PC-3 (cell line): Measurements from ENCODE around the gene ARHGEF35. TPM values are rescaled to one million over a fixed set of nuclear protein-coding genes. Genes with fewer than 3 reads are reported as not detected.
"Not testable (repeated sequence)": the region's sequence is repeated elsewhere in the genome, so short reads cannot be mapped to it uniquely, and the experiment has no call there.

Source experiments
- ATAC-seq: fragments of 200-7000 bp; cut with Tn5 transposase; 2 replicates; pipeline ENCODE4 v1.9.1; 2020; ENCODE audit warnings: mild to moderate bottlenecking, moderate library complexity
- BruUV-seq: library from RNA; stranded (reverse); fragments of 400-500 nt; replicated peaks from 2 replicates; lab custom pipeline; 2021; lab: Mats Ljungman, UMichigan
- CTCF ChIA-PET: fragments of 300-600 bp; sonication (Branson Sonifier 250); formaldehyde crosslinking; loops from one replicate; lab custom pipeline; 2022; ENCODE audit warnings: antibody characterized with exemption; lab: Charles Lee
- POLR2A ChIA-PET: fragments of 300-600 bp; sonication (Branson Sonifier 250); formaldehyde crosslinking; loops from one replicate; lab custom pipeline; 2022; ENCODE audit warnings: antibody characterized with exemption; ENCODE audit not compliant: unreplicated experiment; lab: Charles Lee
- DNase-seq: peaks from one replicate; pipeline ENCODE4 v3.0.0-alpha.2; 2015
- H2AFZ ChIP-seq: fragments of 300-600 bp; sonication (generic); 2 replicates; pipeline ENCODE4 v1.6.0; 2016; ENCODE audit warnings: antibody characterized with exemption, low read length
- H3F3A ChIP-seq: fragments of 300-600 bp; sonication (generic); one replicate; pipeline ENCODE4 v1.6.0; 2017; ENCODE audit warnings: antibody characterized with exemption, low read length, control low read depth, mild to moderate bottlenecking; ENCODE audit not compliant: unreplicated experiment
- H3K27ac ChIP-seq: fragments of 300-600 bp; sonication (generic); 2 replicates; pipeline ENCODE4 v1.5.1; 2016; ENCODE audit warnings: mild to moderate bottlenecking, low read length
- H3K27me3 ChIP-seq: fragments of 300-600 bp; sonication (generic); 2 replicates; pipeline ENCODE4 v1.6.1; 2016; ENCODE audit warnings: low read length, mixed read lengths
- H3K36me3 ChIP-seq: fragments of 300-600 bp; sonication (generic); 2 replicates; pipeline ENCODE4 v1.6.1; 2016; ENCODE audit warnings: low read depth, mixed run types, low read length, mixed read lengths
- H3K4me1 ChIP-seq: fragments of 300-600 bp; sonication (generic); 2 replicates; pipeline ENCODE4 v1.5.1; 2016; ENCODE audit warnings: low read length; ENCODE audit not compliant: insufficient read depth
- H3K4me2 ChIP-seq: fragments of 300-600 bp; sonication (generic); 2 replicates; pipeline ENCODE4 v1.6.0; 2016; ENCODE audit warnings: low read length
- H3K4me3 ChIP-seq: fragments of 300-600 bp; sonication (generic); 2 replicates; pipeline ENCODE4 v1.5.1; 2016; ENCODE audit warnings: mild to moderate bottlenecking, low read length, mixed read lengths
- H3K79me2 ChIP-seq: fragments of 300-600 bp; sonication (generic); 2 replicates; pipeline ENCODE4 v1.6.1; 2017; ENCODE audit warnings: low read length, mixed read lengths
- H3K9ac ChIP-seq: fragments of 300-600 bp; sonication (generic); 2 replicates; pipeline ENCODE4 v1.6.0; 2016; ENCODE audit warnings: mild to moderate bottlenecking, low read length
- H3K9me2 ChIP-seq: fragments of 300-600 bp; sonication (generic); replicated peaks from 2 replicates; pipeline ENCODE4 v1.6.1; 2016; ENCODE audit warnings: mixed run types, low read length, mixed read lengths
- H3K9me3 ChIP-seq: fragments of 300-600 bp; sonication (generic); 2 replicates; pipeline ENCODE4 v1.6.1; 2016; ENCODE audit warnings: low read length, mixed read lengths
- H4K20me1 ChIP-seq: fragments of 300-600 bp; sonication (generic); 2 replicates; pipeline ENCODE4 v1.6.1; 2016; ENCODE audit warnings: low read length, mixed read lengths
- intact Hi-C: fragments of 100-400 bp; cut with micrococcal nuclease; formaldehyde crosslinking; loops from 2 replicates; pipeline ENCODE4 v1.9.0; 2023
- total RNA-seq: library from RNA; depleted of rRNA; stranded (reverse); fragments of >200 nt; gene quantifications from 2 replicates; pipeline ENCODE4 v1.2.3, GENCODE V29; 2014

ARHGEF35 gene
- total RNA-seq, 1 experiment from 2014 or later, result 10.8 TPM

- H3K9me2 ChIP-seq, ATAC-seq, H3K79me2 ChIP-seq, H3K9me3 ChIP-seq, H3K27ac ChIP-seq, H3K27me3 ChIP-seq, H2AFZ ChIP-seq, H3K9ac ChIP-seq, H3F3A ChIP-seq, H3K4me3 ChIP-seq, H4K20me1 ChIP-seq, CTCF ChIA-PET, H3K4me2 ChIP-seq, H3K36me3 ChIP-seq, BruUV-seq, H3K4me1 ChIP-seq, intact Hi-C loops, DNase-seq, POLR2A ChIA-PET: not testable (repeated sequence)
These were observed 33.2 kb upstream of the ARHGEF35 start for GRCh38 chr7:144228810-144229209.

GRCh38 chr7:144226866-144227265, 31.2 kb upstream of the ARHGEF35 start:
- CTCF ChIA-PET, H3K36me3 ChIP-seq, H3K4me2 ChIP-seq, H3K9me2 ChIP-seq, H4K20me1 ChIP-seq, H3K27ac ChIP-seq, H3K79me2 ChIP-seq, H3F3A ChIP-seq, H3K4me3 ChIP-seq, H3K9ac ChIP-seq, POLR2A ChIA-PET, DNase-seq, H3K9me3 ChIP-seq, BruUV-seq, ATAC-seq, H3K27me3 ChIP-seq, H3K4me1 ChIP-seq, intact Hi-C loops, H2AFZ ChIP-seq: not testable (repeated sequence)

GRCh38 chr7:144223675-144224074, 28.0 kb upstream of the ARHGEF35 start:
- POLR2A ChIA-PET, CTCF ChIA-PET: not testable (repeated sequence)

GRCh38 chr7:144220531-144220930, 24.9 kb upstream of the ARHGEF35 start:
- H3K27me3 ChIP-seq, H3K36me3 ChIP-seq, H3K9me2 ChIP-seq, POLR2A ChIA-PET, H3K9ac ChIP-seq, H3K9me3 ChIP-seq, H4K20me1 ChIP-seq, H3K4me1 ChIP-seq, CTCF ChIA-PET, intact Hi-C loops, H3K4me2 ChIP-seq, BruUV-seq, H3K4me3 ChIP-seq, DNase-seq, H3F3A ChIP-seq, H3K79me2 ChIP-seq, H2AFZ ChIP-seq, H3K27ac ChIP-seq: not testable (repeated sequence)
- peak; percentile 75 for ATAC-seq

More at GRCh38 chr7:144223675-144224074, 28.0 kb upstream of the ARHGEF35 start:
- BruUV-seq, H3K79me2 ChIP-seq, H3K36me3 ChIP-seq, H4K20me1 ChIP-seq, H3K9me3 ChIP-seq, H3F3A ChIP-seq, H3K4me3 ChIP-seq, H3K4me2 ChIP-seq, intact Hi-C loops, ATAC-seq, H2AFZ ChIP-seq, H3K27me3 ChIP-seq, DNase-seq, H3K4me1 ChIP-seq, H3K9me2 ChIP-seq, H3K9ac ChIP-seq, H3K27ac ChIP-seq: not testable (repeated sequence)

- H4K20me1 ChIP-seq, H3F3A ChIP-seq, intact Hi-C loops, CTCF ChIA-PET, POLR2A ChIA-PET, H3K9me3 ChIP-seq, H3K4me3 ChIP-seq, H3K79me2 ChIP-seq, H3K4me2 ChIP-seq, BruUV-seq, H2AFZ ChIP-seq, H3K9ac ChIP-seq, H3K4me1 ChIP-seq, H3K27ac ChIP-seq, DNase-seq, H3K9me2 ChIP-seq, H3K36me3 ChIP-seq, H3K27me3 ChIP-seq: not testable (repeated sequence)
- ATAC-seq, result peak; percentile 64
These were observed 23.5 kb upstream of the ARHGEF35 start for GRCh38 chr7:144219149-144219548.

GRCh38 chr7:144218581-144218980, 22.9 kb upstream of the ARHGEF35 start:
- CTCF ChIA-PET, H3K9ac ChIP-seq, BruUV-seq, H3K36me3 ChIP-seq, H3K4me1 ChIP-seq, H4K20me1 ChIP-seq, H2AFZ ChIP-seq, H3F3A ChIP-seq, H3K9me3 ChIP-seq, H3K4me2 ChIP-seq, intact Hi-C loops, H3K9me2 ChIP-seq, POLR2A ChIA-PET, H3K4me3 ChIP-seq, H3K27me3 ChIP-seq, H3K27ac ChIP-seq, DNase-seq, H3K79me2 ChIP-seq: not testable (repeated sequence)
- ATAC-seq, result peak; percentile 7; the same call in 1 of the 2 replicates

- BruUV-seq, CTCF ChIA-PET, H3K9me3 ChIP-seq, H3K9me2 ChIP-seq, H3K27me3 ChIP-seq, H3K27ac ChIP-seq, H3F3A ChIP-seq, H3K4me3 ChIP-seq, POLR2A ChIA-PET, H3K4me1 ChIP-seq, H3K9ac ChIP-seq, H2AFZ ChIP-seq, intact Hi-C loops, ATAC-seq, H4K20me1 ChIP-seq, DNase-seq, H3K36me3 ChIP-seq, H3K4me2 ChIP-seq, H3K79me2 ChIP-seq: not testable (repeated sequence)
These were observed 21.6 kb upstream of the ARHGEF35 start for GRCh38 chr7:144217200-144217599.
